ENCODE measurements around the gene ETNK2.

ETNK2 gene

DNA sequence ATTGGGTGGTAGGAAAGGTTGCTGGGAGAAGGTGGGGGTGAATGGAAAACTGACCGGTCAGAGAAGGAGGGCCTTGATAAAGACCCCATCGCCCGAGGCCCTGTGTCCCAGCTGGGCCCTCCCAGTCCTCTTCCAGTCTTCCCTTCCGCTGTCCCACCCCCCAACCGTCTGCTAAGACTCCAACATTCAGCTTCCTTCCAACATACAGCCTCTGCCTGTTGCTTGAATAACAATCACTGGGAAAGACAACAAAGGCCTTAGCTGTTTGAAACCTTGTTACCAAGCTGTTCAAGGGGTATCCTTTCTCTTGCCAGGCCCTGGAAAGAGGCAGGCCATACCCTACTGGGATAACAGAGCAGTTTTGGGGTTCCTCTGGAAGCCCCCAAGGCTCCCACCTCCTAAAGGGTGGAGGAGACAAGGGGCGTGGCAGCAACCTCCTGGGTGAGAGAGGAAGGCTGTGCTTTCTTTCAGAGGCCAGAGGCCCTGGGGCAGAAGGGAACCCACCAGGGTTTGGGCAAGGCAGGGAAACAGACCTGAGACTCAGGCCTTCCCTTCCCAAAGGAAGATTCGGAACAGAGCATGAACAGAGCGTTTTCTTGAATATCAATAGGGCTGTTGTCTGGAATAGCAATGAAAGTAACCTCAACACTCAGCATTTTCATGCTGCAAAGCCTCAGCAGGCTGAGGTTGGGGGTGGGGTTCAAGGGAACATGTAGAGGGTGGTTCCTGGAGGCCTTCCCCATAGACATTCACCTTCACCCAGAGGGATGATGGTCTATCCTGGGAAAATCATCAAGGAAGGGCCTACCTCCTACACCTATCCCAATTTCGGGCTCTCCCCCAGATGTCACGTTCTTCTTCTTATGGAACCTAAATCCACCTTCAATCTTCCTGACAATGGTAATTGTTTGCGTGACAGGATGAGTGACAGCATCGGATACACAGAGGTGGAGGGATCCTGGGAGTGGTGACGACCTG is 4.1 kb downstream of the ETNK2 start:
- DNase-seq (ENCODE audit: low read depth in 2 of 2) = no peak

DNA sequence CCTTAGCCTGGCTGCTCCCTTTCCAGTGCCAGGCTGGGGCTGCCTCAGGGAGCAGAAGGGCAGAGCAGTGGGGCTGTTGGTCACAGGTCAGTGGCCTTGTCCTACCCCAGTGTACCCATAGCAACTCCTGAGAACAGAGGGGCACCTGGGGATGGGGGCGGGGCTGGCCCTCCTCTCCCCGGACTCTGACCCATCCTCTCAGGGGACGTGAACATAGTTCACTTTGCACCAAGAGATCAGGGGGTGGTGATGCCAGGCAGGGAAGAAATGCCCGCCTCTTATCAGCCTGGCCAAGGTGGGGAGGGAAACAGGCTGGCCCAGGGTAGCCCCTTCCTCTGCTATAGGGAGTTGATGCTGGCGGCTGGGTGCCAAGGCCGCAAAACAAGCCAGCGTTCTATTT is 4.9 kb downstream of the ETNK2 start:
- DNase-seq (ENCODE audit: low read depth in 2 of 2) = no peak

GRCh38 chr1:204146309-204146708 is 5.5 kb downstream of the ETNK2 start:
- DNase-seq (ENCODE audit: low read depth in 2 of 2) = no peak

DNA sequence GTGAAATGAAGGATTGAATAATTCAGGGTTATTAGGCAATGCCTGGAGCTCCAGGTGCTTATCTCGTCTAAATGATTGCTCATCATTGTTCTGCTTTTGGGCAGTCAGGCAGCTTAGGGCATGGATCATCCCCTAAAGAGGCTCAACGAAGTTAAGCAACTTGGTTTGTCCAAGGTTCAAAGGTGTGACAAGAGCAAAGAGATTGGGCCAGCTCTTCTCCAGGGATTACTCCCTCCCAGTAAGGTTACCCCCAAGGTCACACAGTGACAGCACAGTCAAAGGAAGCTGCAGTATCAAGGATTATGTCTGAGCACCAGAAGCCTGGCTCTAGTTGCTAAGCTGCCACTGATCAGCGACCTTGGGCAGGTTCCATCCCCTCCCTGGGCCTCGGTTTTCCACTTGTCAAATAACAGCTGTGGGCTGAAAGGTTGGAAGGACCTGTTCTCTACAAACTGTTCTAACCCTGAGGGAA is 6.8 kb downstream of the ETNK2 start:
- DNase-seq (ENCODE audit: low read depth in 2 of 2) = no peak

DNA sequence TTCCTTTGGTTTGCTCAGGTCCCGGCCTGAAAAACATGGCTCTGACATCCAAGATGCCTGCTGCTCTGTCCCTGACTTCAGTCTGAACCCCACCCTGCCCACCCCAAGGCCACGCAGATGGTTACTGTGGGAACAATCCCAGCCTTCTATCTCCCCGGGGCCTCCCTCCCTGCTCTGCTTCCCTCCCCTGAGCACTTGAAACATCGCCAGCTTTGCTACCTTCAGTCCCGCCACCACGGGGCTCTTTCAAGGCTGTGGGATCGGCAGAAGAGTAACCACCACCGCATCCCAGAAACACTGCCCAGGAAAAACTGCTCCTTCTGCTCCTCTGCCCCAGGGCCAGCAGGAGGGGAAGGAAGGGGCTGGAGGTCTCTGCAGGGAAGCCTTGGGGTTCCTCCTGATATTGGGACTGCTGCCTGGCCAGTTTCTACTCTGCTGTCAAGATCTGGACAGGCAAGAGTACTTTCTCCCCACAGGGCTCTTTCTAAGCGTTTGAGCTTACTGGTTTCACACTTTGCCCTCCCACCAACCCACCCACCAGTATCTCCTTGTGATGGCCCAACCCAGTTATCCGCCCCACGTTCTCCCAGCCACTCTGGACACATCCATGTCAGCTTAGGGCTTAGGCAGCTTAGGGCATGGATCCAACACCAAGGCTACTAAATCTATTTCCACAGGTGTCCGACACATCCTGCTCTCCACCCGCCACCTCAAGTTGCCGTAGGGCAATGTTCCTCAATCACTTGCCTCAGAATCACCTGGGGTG is 8.4 kb downstream of the ETNK2 start:
- no peak for DNase-seq (ENCODE audit: low read depth in 2 of 2)

- DNase-seq (ENCODE audit: low read depth in 2 of 2) = no peak
Observed at GRCh38 chr1:204142032-204142974, 9.5 kb downstream of the ETNK2 start.

GRCh38 chr1:204141131-204141530 is 10.7 kb downstream of the ETNK2 start:
- DNase-seq (ENCODE audit: low read depth in 2 of 2) = no peak

GRCh38 chr1:204139952-204140351 is 11.9 kb downstream of the ETNK2 start:
- DNase-seq (ENCODE audit: low read depth in 2 of 2) = no peak

GRCh38 chr1:204139088-204139487 is 12.8 kb downstream of the ETNK2 start:
- DNase-seq (ENCODE audit: low read depth in 2 of 2) = no peak

DNA sequence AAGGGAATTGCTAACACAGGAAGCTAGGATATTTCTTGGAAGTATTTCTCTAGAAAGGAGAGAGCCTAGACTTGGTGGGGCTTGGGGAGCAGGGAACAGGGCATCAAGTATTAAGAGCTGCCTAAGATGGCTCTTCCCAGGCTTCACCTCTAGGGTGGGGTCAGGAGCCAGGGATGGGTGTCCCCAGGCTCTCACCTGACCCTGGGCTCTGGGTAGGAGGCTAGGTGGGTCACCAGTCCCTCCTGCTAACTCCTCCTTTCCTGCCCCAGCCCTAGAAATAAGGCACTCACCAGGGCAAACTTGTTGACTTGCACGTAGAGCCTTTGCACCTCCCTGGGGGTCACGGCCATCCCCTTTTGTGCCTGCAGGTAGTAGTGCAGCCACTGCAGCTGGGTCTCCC is 15.0 kb downstream of the ETNK2 start:
- no peak for DNase-seq (ENCODE audit: low read depth in 2 of 2)

- no peak for DNase-seq (ENCODE audit: low read depth in 2 of 2)
Observed at GRCh38 chr1:204134103-204134502, 17.7 kb downstream of the ETNK2 start.

DNA sequence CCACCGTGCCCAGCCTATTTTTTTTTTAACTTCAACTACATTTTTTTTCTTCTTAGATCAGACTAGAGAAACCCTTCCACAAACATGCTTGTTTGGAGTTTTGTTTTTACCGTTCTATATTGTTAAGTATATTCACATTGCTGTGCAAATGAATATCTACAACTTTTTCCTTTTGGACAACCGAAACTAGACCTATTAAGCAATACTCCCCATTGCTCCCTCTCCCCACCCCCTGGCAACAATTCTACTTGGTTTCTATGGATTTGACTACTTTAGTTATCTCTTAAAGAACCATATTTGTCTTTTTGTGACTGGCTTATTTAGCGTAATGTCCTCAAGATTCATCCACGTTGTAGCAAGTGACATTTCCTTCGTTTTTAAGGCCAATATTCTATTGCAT is 19.1 kb downstream of the ETNK2 start:
- no peak for DNase-seq (ENCODE audit: low read depth in 2 of 2)

GRCh38 chr1:204131978-204132377 is 19.9 kb downstream of the ETNK2 start:
- DNase-seq (ENCODE audit: low read depth in 2 of 2) = no peak

DNA sequence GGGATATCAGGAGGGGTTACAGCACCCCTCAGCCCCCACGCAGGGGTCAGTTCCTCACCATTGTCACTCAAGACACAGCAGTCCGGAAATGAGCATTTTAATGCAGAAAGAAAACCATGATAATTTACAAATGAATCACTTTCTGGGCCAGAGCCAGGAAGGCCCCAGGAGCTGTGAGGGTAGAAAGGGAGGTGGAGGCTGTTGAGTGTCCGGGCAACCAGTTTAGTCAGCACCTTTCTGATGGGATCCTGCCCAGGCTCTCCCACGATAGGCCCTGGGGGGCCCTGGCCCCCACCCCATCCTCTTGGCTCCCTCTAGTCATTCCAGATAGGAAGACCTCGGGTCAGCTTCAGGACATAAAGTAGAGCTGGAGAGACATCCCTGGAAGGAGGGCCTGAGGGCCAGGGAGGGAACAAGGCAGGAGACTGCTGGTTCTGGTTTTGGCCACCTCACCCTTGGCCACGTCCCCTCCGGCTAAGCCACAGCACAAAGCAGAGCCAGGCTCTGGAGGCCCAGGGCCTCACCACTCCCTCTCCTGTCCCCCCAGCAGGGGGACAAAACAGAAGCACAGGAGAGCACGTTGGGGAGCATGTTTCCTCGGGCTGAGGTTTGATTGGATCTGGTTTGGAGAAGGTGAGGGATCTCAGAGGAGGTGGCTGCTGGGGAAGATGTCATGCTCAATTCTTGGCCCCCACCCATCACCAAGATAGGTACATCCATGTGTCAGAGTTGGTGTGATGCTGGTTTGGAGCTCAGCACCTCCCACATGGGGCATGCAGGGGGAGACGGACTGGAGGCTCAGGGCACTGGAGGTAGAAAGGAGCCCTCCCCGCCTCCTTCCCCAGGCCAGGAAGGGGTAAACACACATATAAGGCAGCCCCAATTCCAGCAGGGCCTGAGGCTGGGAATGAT is 20.6 kb downstream of the ETNK2 start:
- no peak for DNase-seq (ENCODE audit: low read depth in 2 of 2)

GRCh38 chr1:204130178-204130577 is 21.7 kb downstream of the ETNK2 start:
- DNase-seq (ENCODE audit: low read depth in 2 of 2) = no peak

DNA sequence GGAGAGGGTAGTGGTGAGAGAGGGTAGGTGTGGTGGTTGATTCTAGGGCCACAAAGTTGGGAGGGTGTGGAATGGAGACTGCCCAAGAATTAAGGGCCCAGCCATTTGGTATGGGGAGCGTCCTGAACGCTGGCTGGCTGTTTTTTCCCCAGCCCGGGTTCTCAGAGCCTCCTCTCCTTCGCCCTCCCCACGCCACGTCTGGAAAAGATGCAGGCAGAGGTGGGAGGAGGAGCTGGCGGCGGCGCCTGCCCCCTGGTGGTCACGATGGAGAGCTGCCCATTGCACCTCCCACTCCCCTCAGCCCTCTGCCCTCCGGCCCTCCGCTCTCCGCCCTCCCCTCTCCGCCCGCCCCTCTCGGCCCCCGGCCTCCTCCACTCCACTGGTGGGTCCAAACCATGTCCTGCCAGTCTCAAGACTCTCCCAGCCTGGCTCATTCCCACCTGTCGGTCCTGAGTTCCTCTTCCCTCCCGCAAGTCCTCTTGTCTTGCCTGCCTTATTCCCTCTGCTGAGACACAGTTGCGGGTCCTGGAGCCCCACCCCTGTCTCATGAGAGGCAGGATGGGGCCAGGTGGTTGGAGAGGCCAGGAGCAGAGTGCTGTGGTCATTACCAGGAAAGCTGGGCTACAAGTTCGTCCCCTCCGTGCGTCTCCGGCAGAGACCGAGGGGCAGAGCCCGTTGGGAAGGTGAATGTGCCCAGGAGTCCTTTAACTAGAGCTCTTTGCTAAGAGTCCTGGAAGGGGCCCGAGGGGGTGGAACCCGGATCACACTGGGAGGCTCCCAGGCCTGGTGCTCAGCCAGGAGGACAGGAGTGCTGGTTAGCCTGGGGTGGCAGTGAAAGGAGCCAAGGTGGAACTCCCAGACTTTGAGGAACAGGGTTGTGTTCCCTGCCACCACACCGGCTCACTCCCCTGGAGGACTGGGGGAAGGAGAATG is 22.6 kb downstream of the ETNK2 start:
- DNase-seq (ENCODE audit: low read depth in 2 of 2) = peak; percentile 15 to 43

- DNase-seq (ENCODE audit: low read depth in 2 of 2) = no peak
Observed at GRCh38 chr1:204128464-204128963, 23.3 kb downstream of the ETNK2 start.

DNA sequence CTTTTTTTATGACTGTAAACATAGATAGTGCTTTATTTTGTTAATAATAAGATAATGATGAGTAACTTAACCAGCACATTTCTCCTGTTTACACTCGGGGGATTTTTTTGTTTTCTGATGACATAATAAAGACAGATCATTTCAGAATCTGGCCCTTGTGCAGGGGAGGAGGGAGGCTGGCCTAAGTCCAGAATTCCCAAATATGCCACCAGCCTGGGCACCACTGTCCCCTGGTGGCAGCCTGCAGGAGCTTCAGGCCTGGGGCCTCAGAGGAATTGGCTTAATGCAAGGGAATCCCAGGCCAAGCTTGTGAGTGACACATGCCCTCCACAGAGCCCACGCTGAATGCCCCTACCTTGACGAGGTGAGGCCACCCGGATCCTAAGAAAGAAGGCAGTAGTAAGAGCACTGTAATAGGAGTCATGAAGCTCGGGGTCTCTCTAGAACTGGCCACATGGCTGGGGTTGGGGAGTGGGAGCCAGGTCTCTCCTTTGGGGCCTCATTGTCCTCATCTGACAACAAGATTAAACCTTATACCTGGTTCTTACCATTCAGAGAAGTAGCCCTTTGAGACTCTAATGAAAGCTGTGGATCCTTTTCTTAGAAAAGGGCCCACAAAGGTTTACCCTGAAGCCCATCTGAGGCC is 24.1 kb downstream of the ETNK2 start:
- DNase-seq (ENCODE audit: low read depth in 2 of 2) = no peak

- no peak for DNase-seq (ENCODE audit: low read depth in 2 of 2)
Observed at GRCh38 chr1:204126956-204127355, 24.9 kb downstream of the ETNK2 start.
